Ovary (tissue), 9 donors: ENCODE data around the gene CATSPERB. TPM values are rescaled to one million over a fixed set of nuclear protein-coding genes. Genes with fewer than 3 reads are reported as not detected.

Source experiments
- DNase-seq, 5 donors: peaks; one replicate each; pipeline ENCODE4 v3.0.0-alpha.2; 2019 to 2020
- H3K27ac ChIP-seq, 2 donors: fragments of 200-600 bp; one replicate each; pipeline versions ENCODE4 v1.5.1 to v1.8.0; 2019 to 2022
- H3K27me3 ChIP-seq: fragments of 200-600 bp; one replicate; pipeline ENCODE4 v1.8.0; 2022
- H3K36me3 ChIP-seq: fragments of 200-600 bp; sonication (generic); one replicate; pipeline ENCODE4 v1.5.1; 2019
- H3K4me1 ChIP-seq: one replicate; pipeline ENCODE4 v1.8.1; 2013; ENCODE audit warnings: mild to moderate bottlenecking, moderate library complexity; ENCODE audit not compliant: insufficient read depth
- H3K4me3 ChIP-seq: fragments of 200-600 bp; sonication (generic); one replicate; pipeline ENCODE4 v1.5.1; 2017
- H3K9me3 ChIP-seq, 2 donors: fragments of 200-600 bp in 1 of 2; sonication (generic) in 1 of 2; one replicate each; pipeline versions ENCODE4 v1.5.1 to v1.8.1; 2013 to 2019; ENCODE audit warnings: mild to moderate bottlenecking in 1 of 2, moderate library complexity in 1 of 2
- EP300 ChIP-seq: sonication (generic); formaldehyde crosslinking; IDR thresholded peaks from one replicate; pipeline ENCODE4 v1.6.1; 2017; ENCODE audit warnings: antibody characterized with exemption
- POLR2A ChIP-seq: fragments of 450-650 bp; IDR thresholded peaks from one replicate; pipeline ENCODE4 v1.6.1; 2017; ENCODE audit warnings: antibody characterized with exemption, mild to moderate bottlenecking, moderate library complexity
- WGBS, 3 donors: extraction: QIAGEN DNeasy Blood & Tissue Kit in 1 of 3; methylation state at CpG; one replicate each; pipeline versions ENCODE4 v1.1.5 to v1.1.7; 2013 to 2017; 5-methylcytosine and 5-hydroxymethylcytosine counted together
- intact Hi-C, 4 donors: fragments of 100-400 bp; cut with DNase I; formaldehyde crosslinking; loops; one replicate each; pipeline versions ENCODE4 v1.11.0 to v1.15.1; 2022 to 2023
- polyA plus RNA-seq, 2 donors: library from polyadenylated mRNA; stranded (reverse); fragments of 200-250 nt in 1 of 2; fragments of 350-450 nt in 1 of 2; fragmentation: Illumina TruSeq in 1 of 2; extraction: RNeasy Lipid Tissue Mini Kit (QIAGEN cat#74804) in 1 of 2; gene quantifications; one replicate each; pipeline ENCODE4 v1.2.3, GENCODE V29; 2013 to 2014
- total RNA-seq, 7 donors: library from RNA; depleted of rRNA in 2 of 7; stranded (reverse); fragments of >200 nt in 2 of 7; fragmentation: NEBNext Ultra II Directional in 3 of 7; extraction: Animal tissue kit (Norgen Biotek cat#: 25700) in 3 of 7; gene quantifications; one replicate each; pipeline versions ENCODE4 v1.1.0 to v1.2.4, GENCODE V29; 2016 to 2023
- TF ChIP-seq, protein P1 (sequence below), 3 donors: fragments of 450-650 bp in 2 of 3; fragments of 200-600 bp in 1 of 3; IDR thresholded peaks; one replicate each; pipeline versions ENCODE4 v1.5.1 to v1.8.0; 2016 to 2022; ENCODE audit warnings: antibody characterized with exemption in 3 of 3, mild to moderate bottlenecking in 1 of 3
- donor health status: DM: no; HTN: no; CAD: no; lungs with moderate emphysema.
- donor health status: DM: no; HTN: no; CAD: no.
- donor health status: Bipolar disorder and iron deficiency.
- donor health status: DM: yes; HTN: yes; CAD: no.
- donor health status: DM: no; HTN: no; CAD: no.
- donor health status: DM: yes; HTN: yes; CAD: no.

The CATSPERB gene
- total and polyA plus RNA-seq, 9 donors, result 0.07 to 2.5 (median 0.46) TPM; not detected in 1

DNA sequence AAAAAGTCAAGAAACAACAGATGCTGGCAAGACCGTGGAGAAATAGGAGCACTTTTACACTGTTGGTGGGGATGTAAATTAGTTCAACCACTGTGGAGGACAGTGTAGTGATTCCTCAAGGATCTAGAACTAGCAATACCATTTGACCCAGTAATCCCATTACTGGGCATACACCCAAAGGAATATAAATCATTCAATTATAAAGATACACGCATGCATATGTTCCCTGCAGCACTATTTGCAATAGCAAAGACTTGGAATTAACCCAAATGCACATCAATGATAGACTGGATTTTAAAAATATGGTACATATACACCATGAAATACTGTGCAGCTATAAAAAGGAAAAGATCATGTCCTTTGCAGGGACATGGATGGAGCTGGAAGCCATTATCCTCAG is 18.0 kb upstream of the CATSPERB start:
- WGBS, 3 donors, result 25 to 47% (median 45%) methylated on average over 2 of the region's 2 CpGs
- intact Hi-C loops, result no loop called here
- TF ChIP-seq POLR2A, result no peak
- TF ChIP-seq, protein P1, sequence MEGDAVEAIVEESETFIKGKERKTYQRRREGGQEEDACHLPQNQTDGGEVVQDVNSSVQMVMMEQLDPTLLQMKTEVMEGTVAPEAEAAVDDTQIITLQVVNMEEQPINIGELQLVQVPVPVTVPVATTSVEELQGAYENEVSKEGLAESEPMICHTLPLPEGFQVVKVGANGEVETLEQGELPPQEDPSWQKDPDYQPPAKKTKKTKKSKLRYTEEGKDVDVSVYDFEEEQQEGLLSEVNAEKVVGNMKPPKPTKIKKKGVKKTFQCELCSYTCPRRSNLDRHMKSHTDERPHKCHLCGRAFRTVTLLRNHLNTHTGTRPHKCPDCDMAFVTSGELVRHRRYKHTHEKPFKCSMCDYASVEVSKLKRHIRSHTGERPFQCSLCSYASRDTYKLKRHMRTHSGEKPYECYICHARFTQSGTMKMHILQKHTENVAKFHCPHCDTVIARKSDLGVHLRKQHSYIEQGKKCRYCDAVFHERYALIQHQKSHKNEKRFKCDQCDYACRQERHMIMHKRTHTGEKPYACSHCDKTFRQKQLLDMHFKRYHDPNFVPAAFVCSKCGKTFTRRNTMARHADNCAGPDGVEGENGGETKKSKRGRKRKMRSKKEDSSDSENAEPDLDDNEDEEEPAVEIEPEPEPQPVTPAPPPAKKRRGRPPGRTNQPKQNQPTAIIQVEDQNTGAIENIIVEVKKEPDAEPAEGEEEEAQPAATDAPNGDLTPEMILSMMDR (IDR thresholded peaks at IDR 0.05), result no peak
- no peak for TF ChIP-seq EP300

DNA sequence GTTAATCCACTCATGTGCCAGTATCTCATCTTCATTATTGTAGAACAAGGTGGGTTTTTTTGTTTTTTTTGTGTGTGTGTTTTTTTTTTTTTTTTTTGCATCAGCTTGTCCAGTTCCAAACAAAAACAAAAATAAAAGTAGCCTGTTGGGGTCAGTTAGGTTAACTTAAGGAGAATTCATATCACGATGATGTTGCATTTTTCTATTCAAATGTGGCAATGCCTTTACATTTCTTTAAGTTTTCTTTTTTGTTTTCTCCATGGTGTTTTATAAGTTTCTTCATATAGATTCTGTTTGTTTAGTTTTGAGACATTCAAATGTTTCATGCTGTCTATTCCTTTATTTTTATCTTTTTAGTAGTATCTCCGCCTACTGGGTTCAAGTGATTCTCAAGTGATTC is 16.2 kb upstream of the CATSPERB start:
- DNase-seq, result no peak
- no peaks in the 10 kb centered on the region for H3K36me3 ChIP-seq
- H3K27ac ChIP-seq, result no peak overlapping the region
- TF ChIP-seq, protein P1 (IDR thresholded peaks at IDR 0.05), result no peak
- no peak for TF ChIP-seq POLR2A
- no peak for TF ChIP-seq EP300
- WGBS, 3 donors, result 96 to 98% (median 96%) methylated on average over 2 of the region's 2 CpGs
- H3K27me3 ChIP-seq, result no peaks in the 10 kb centered on the region
- no peak overlapping the region for H3K4me3 ChIP-seq
- H3K9me3 ChIP-seq, result no peaks in the 10 kb centered on the region
- H3K4me1 ChIP-seq, result no peaks in the 10 kb centered on the region
- intact Hi-C loops, result no loop called here

More for the DNA sequence above, 18.0 kb upstream of the CATSPERB start:
- DNase-seq, result no peak
- no peaks in the 10 kb centered on the region for H3K9me3 ChIP-seq
- H3K36me3 ChIP-seq, result no peaks in the 10 kb centered on the region
- H3K4me1 ChIP-seq, result no peaks in the 10 kb centered on the region
- H3K4me3 ChIP-seq, result no peak overlapping the region
- no peaks in the 10 kb centered on the region for H3K27me3 ChIP-seq
- H3K27ac ChIP-seq, result no peak overlapping the region

DNA sequence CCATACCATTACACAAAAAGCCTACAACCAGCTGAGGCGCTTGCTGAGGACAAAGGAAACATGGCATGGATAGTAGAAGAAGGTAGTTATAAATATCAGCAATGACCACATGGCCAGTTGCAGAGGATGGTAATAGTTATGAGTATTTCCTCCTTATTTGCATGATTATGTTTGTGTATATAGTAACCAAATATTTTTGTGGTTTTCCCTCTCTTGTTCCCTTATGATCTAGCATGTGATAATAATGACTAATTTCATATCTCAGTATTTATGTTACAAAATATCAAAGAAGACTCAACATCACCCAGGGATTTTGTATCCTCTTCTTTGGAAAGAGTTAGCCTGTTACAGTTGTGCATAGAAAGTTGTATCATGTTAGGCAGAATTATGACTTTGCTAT is 13.5 kb upstream of the CATSPERB start:
- H3K27me3 ChIP-seq, result no peaks in the 10 kb centered on the region
- no peaks in the 10 kb centered on the region for H3K9me3 ChIP-seq
- no peak overlapping the region for H3K27ac ChIP-seq
- intact Hi-C loops, result no loop called here
- H3K36me3 ChIP-seq, result no peaks in the 10 kb centered on the region
- WGBS, 3 donors, result 81 to 91% (median 91%) methylated on average over 1 of the region's 1 CpG
- H3K4me1 ChIP-seq, result no peaks in the 10 kb centered on the region
- DNase-seq, result no peak
- H3K4me3 ChIP-seq, result no peak overlapping the region
- TF ChIP-seq, protein P1 (IDR thresholded peaks at IDR 0.05), result no peak
- TF ChIP-seq POLR2A (no peak), EP300 (no peak)

DNA sequence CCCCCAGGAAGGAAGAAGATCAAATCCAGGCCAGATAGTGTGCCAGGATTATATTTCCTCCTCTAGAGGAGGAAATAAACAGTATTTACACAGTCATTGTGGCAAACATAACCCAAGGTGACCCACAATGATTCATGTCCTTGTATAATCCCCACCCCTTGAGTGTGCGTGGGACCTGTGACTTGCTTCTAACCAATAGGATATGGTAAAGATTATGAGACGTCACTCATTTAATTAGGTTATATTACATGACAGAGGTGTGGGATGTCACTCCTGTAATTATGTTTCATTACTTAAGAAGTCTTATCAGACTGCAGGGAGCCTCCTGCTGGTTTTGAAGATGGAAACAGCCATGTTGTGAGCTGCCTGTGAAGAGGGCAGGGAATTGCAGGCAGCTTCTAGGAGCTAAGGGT is 12.2 kb upstream of the CATSPERB start:
- intact Hi-C loops, result no loop called here
- no peaks in the 10 kb centered on the region for H3K36me3 ChIP-seq
- WGBS, 3 donors, result 89 to 93% (median 90%) methylated on average over 2 of the region's 2 CpGs
- DNase-seq, result no peak
- H3K27ac ChIP-seq, result no peak overlapping the region
- H3K27me3 ChIP-seq, result no peaks in the 10 kb centered on the region
- no peaks in the 10 kb centered on the region for H3K4me1 ChIP-seq
- TF ChIP-seq, protein P1 (IDR thresholded peaks at IDR 0.05), result no peak
- TF ChIP-seq EP300, result no peak
- TF ChIP-seq POLR2A, result no peak
- H3K4me3 ChIP-seq, result no peak overlapping the region
- no peaks in the 10 kb centered on the region for H3K9me3 ChIP-seq

DNA sequence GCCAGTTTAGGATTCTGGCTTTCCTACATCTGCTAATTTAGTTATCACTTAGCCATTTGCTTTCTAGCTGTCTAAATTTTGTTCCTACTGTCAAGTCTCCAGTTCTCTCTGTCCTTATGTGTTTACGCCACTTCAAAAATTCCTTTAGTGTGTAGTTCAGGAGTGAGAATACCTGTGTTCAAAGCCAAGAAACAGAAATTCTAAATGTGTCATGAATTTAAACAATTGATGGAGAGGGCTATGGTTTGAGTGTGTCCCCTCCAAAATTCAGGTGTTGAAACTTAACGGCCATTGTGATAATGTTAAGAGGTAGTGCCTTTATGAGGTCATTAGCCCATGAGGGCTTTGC is 11.4 kb upstream of the CATSPERB start:
- 86 to 94% (median 93%) methylated on average over 2 of the region's 2 CpGs for WGBS, 3 donors
- Histone ChIP-seq H3K36me3 (no peaks in the 10 kb centered on the region), H3K27me3 (no peaks in the 10 kb centered on the region), H3K4me1 (no peaks in the 10 kb centered on the region), H3K4me3 (no peak overlapping the region), H3K9me3 (no peaks in the 10 kb centered on the region), H3K27ac (no peak overlapping the region)
- no peak for DNase-seq
- intact Hi-C loops, result no loop called here
- TF ChIP-seq POLR2A (no peak), EP300 (no peak)
- TF ChIP-seq, protein P1 (IDR thresholded peaks at IDR 0.05), result no peak
